ENCODE measurements around the gene NTF3. TPM values are rescaled to one million over a fixed set of nuclear protein-coding genes. Genes with fewer than 3 reads are reported as not detected.

The NTF3 gene
- total RNA-seq, 1 donor from 2014 or later = 8.6 TPM

DNA sequence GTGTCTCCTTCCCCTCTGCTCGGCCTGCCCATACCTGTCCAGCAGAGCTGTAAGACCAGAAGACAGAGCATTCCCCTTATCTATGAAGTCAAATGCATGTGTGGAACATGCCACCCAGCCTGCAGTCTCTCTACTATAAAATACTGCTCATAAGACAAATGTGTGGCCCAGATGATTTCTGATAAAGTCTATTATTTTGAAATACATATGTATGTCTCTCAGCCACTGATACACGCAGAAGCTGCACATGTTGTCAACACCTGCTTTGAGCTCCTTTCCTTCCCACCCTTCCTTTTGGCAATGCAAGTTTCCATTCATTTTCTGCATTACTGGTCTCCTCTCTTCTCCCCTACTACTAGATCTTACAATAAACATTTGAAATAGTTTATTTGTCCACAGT lies 38.8 kb downstream of the NTF3 start:
- H3K27ac Mint-ChIP-seq = peak overlapping the region; percentile 28
- no peak for DNase-seq (ENCODE audit: low spot score in 2 of 2, unreplicated experiment in 2 of 2)
- H3K4me3 Mint-ChIP-seq = no peak overlapping the region
- H3K36me3 Mint-ChIP-seq = no peaks in the 10 kb centered on the region
- H3K4me1 Mint-ChIP-seq = peaks cover 48% of the 10 kb centered on the region
- H3K27me3 Mint-ChIP-seq (ENCODE audit: low read depth) = peaks cover 12% of the 10 kb centered on the region
- H3K9me3 Mint-ChIP-seq = no peaks in the 10 kb centered on the region
- TF ChIP-seq, protein P1, sequence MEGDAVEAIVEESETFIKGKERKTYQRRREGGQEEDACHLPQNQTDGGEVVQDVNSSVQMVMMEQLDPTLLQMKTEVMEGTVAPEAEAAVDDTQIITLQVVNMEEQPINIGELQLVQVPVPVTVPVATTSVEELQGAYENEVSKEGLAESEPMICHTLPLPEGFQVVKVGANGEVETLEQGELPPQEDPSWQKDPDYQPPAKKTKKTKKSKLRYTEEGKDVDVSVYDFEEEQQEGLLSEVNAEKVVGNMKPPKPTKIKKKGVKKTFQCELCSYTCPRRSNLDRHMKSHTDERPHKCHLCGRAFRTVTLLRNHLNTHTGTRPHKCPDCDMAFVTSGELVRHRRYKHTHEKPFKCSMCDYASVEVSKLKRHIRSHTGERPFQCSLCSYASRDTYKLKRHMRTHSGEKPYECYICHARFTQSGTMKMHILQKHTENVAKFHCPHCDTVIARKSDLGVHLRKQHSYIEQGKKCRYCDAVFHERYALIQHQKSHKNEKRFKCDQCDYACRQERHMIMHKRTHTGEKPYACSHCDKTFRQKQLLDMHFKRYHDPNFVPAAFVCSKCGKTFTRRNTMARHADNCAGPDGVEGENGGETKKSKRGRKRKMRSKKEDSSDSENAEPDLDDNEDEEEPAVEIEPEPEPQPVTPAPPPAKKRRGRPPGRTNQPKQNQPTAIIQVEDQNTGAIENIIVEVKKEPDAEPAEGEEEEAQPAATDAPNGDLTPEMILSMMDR (IDR thresholded peaks at IDR 0.05; ENCODE audit: unreplicated experiment) = no peak

DNA sequence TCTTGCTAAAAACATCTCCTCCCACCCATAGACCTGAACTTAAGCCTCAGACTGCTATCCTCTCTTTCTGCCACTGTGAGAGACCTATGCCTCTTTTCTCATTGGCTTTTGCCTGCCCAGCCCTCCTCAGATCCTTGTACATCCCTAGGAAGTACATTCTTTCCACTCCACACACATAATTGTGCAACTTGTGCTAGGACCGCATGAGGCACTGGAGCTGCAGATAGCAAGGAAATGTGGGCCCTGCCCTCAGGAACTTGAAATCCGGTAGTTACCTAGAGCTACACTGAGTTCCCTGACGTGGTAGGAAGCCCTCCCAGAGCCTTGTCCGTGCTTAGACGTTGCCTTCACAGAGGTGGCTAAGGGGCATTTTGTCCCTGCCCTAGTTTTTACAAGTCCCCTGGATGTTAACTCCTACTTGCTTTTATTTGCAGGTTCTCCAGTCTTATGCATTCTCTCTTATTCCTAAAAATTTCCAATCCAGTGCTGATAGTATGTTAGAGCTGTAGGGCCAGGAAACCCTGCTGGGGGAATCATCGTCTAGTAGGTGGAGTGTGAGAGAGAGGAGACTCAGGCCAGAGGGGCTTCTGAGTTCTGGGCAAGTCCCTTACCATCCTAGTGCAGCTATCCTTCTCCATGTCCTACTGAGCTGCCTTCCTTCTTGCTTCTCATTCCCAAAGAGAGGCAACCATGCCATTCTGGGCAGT lies 41.3 kb downstream of the NTF3 start:
- no peak for DNase-seq (ENCODE audit: low spot score in 2 of 2, unreplicated experiment in 2 of 2)
- Mint-ChIP-seq H3K27me3 (ENCODE audit: low read depth) (peaks cover 9% of the 10 kb centered on the region), H3K4me1 (peaks cover 32% of the 10 kb centered on the region), H3K9me3 (no peaks in the 10 kb centered on the region), H3K4me3 (no peak overlapping the region), H3K36me3 (no peaks in the 10 kb centered on the region), H3K27ac (no peak overlapping the region)
- TF ChIP-seq, protein P1 (IDR thresholded peaks at IDR 0.05; ENCODE audit: unreplicated experiment) = no peak

DNA sequence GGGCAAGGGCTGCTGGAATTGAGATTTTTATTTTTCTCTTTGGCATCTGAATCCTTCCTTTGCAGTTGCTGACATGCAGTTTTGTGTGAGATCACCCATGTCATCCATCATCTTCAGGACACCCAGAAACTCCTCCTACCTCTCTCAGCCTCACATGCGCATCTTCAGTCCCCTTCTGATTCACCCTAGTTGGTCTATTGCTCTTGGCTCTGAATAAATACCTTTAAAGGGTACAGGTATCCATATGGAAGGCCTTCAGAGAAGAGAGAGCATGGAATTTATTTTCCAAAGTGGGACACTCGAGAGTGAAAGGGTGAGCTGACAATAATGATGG lies 41.8 kb downstream of the NTF3 start:
- Mint-ChIP-seq H3K27ac (no peak overlapping the region), H3K9me3 (no peaks in the 10 kb centered on the region), H3K4me1 (peaks cover 31% of the 10 kb centered on the region), H3K4me3 (no peak overlapping the region), H3K27me3 (ENCODE audit: low read depth) (peaks cover 9% of the 10 kb centered on the region), H3K36me3 (no peaks in the 10 kb centered on the region)
- DNase-seq (ENCODE audit: low spot score in 2 of 2, unreplicated experiment in 2 of 2) = no peak
- TF ChIP-seq, protein P1 (IDR thresholded peaks at IDR 0.05; ENCODE audit: unreplicated experiment) = no peak

DNA sequence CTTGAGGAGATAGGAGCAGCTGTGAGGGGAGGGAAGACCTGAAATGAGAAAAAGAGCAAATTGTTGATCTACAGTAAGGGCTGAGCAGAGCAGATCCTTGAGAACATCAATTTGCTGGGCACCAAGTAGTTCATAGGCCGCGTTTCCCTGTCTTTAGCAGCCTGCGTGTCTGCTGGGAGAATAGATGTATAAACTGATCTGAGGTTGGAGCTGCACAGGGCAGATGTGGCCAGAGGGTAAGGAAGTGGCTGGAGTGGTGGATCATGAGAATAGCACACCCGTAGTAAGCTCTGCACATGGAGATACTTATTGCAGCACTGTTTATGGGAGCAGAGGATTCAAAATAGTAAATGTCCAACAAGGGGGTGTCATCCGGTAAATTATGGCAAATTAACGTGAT lies 44.4 kb downstream of the NTF3 start:
- Mint-ChIP-seq H3K4me3 (no peak overlapping the region), H3K27ac (no peak overlapping the region), H3K27me3 (ENCODE audit: low read depth) (peaks cover 7% of the 10 kb centered on the region), H3K9me3 (no peaks in the 10 kb centered on the region), H3K36me3 (no peaks in the 10 kb centered on the region), H3K4me1 (peaks cover 33% of the 10 kb centered on the region)
- TF ChIP-seq, protein P1 (IDR thresholded peaks at IDR 0.05; ENCODE audit: unreplicated experiment) = no peak
- no peak for DNase-seq (ENCODE audit: low spot score in 2 of 2, unreplicated experiment in 2 of 2)

DNA sequence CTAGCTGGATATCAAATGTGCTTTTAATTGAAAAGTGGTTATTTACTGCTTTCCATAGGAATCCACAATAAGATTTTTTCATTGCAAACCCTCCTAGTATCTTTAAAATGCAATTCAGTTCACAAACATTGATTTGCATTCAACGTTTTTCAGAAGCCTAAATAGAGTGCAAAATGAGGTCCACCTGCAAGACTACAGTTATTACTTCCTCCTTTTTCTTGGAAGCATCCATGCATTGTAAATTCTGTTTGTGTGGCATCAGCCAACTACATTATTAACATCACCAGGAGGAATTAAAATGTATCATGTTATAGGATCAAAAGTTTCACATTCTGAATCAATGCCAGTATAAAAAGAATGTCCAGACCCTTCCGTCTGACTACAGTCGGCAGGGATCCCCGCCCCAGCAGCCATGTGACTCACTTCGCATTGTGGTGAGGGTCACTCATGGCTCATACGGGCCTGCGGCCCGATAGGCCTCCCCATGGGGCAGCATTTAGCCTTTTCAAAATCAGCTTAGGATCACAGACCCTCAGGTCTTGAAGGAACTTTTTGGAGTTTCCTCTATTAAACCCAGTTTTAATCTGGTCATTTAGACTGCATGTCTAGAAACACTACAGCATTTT lies 46.3 kb downstream of the NTF3 start:
- Mint-ChIP-seq H3K36me3 (no peaks in the 10 kb centered on the region), H3K9me3 (no peaks in the 10 kb centered on the region), H3K4me1 (peaks cover 28% of the 10 kb centered on the region), H3K27me3 (ENCODE audit: low read depth) (peaks cover 3% of the 10 kb centered on the region), H3K4me3 (no peak overlapping the region), H3K27ac (no peak overlapping the region)
- TF ChIP-seq, protein P1 (IDR thresholded peaks at IDR 0.05; ENCODE audit: unreplicated experiment) = no peak
- no peak for DNase-seq (ENCODE audit: low spot score in 2 of 2, unreplicated experiment in 2 of 2)

Measured in mesothelial cell of epicardium (in vitro differentiated cells).